GM18520 (cell line): ENCODE measurements around the gene DNAJC3.
"Not testable (repeated sequence)": the region's sequence is repeated elsewhere in the genome, so short reads cannot be mapped to it uniquely, and the experiment has no call there.

Experiments used
- ATAC-seq: cut with Tn5 transposase; IDR thresholded peaks from one replicate; pipeline ENCODE4 v1.9.1; 2021; ENCODE audit not compliant: unreplicated experiment

DNAJC3 gene

GRCh38 chr13:95676762-95677563, at the start of gene DNAJC3:
Gene DNAJC3 (plus strand): TSS chr13:95677139. CDS start chr13:95677256, 117 bp downstream.
- peak; percentile 97 for ATAC-seq

GRCh38 chr13:95627590-95627989, 49.3 kb upstream of the DNAJC3 start:
- ATAC-seq, result no peak

GRCh38 chr13:95628488-95628887, 48.5 kb upstream of the DNAJC3 start:
- ATAC-seq, result no peak

- ATAC-seq, result no peak
These were observed 47.9 kb upstream of the DNAJC3 start for GRCh38 chr13:95629071-95629470.

- no peak for ATAC-seq
These were observed 46.3 kb upstream of the DNAJC3 start for GRCh38 chr13:95630593-95630992.

GRCh38 chr13:95636853-95637252, 40.1 kb upstream of the DNAJC3 start:
- ATAC-seq, result no peak

- no peak for ATAC-seq
These were observed 35.5 kb upstream of the DNAJC3 start for GRCh38 chr13:95641291-95642027.

GRCh38 chr13:95642028-95642621, 34.8 kb upstream of the DNAJC3 start:
- no peak for ATAC-seq

GRCh38 chr13:95642999-95643398, 33.9 kb upstream of the DNAJC3 start:
- no peak for ATAC-seq

GRCh38 chr13:95643571-95643935, 33.4 kb upstream of the DNAJC3 start:
- ATAC-seq, result no peak

- peak; percentile 22 for ATAC-seq
These were observed 32.9 kb upstream of the DNAJC3 start for GRCh38 chr13:95643936-95644598.

- ATAC-seq, result peak; percentile 63
These were observed 32.3 kb upstream of the DNAJC3 start, which contains the start of gene DZIP1 for GRCh38 chr13:95644601-95645052. Gene DZIP1 (minus strand): TSS chr13:95644706. CDS start chr13:95642029, 2,677 bp downstream.

- no peak for ATAC-seq
These were observed 29.6 kb upstream of the DNAJC3 start for GRCh38 chr13:95647321-95647720.

GRCh38 chr13:95650696-95651095, 26.2 kb upstream of the DNAJC3 start:
- no peak for ATAC-seq

- no peak for ATAC-seq
These were observed 24.6 kb upstream of the DNAJC3 start for GRCh38 chr13:95652244-95652764.

- ATAC-seq, result no peak
These were observed 24.1 kb upstream of the DNAJC3 start for GRCh38 chr13:95652821-95653220.

GRCh38 chr13:95656386-95657015, 20.4 kb upstream of the DNAJC3 start:
- no peak for ATAC-seq

- ATAC-seq, result no peak
These were observed 17.4 kb upstream of the DNAJC3 start for GRCh38 chr13:95659500-95659899.

GRCh38 chr13:95660981-95661581, 15.9 kb upstream of the DNAJC3 start:
- ATAC-seq, result no peak

- ATAC-seq, result not testable (repeated sequence)
These were observed 9.7 kb upstream of the DNAJC3 start for GRCh38 chr13:95667235-95667634.
